Measurements from ENCODE around the gene FST. TPM values are rescaled to one million over a fixed set of nuclear protein-coding genes. Genes with fewer than 3 reads are reported as not detected.
A peak's percentile ranks its signal among the peaks of the same experiment; 100 is the strongest.

The FST gene
- total and polyA plus RNA-seq, 2 of the 13 experiments (the other 11 are each of a cell fraction or from before 2014, with no cell fraction given), result 38.6 to 136 TPM

DNA sequence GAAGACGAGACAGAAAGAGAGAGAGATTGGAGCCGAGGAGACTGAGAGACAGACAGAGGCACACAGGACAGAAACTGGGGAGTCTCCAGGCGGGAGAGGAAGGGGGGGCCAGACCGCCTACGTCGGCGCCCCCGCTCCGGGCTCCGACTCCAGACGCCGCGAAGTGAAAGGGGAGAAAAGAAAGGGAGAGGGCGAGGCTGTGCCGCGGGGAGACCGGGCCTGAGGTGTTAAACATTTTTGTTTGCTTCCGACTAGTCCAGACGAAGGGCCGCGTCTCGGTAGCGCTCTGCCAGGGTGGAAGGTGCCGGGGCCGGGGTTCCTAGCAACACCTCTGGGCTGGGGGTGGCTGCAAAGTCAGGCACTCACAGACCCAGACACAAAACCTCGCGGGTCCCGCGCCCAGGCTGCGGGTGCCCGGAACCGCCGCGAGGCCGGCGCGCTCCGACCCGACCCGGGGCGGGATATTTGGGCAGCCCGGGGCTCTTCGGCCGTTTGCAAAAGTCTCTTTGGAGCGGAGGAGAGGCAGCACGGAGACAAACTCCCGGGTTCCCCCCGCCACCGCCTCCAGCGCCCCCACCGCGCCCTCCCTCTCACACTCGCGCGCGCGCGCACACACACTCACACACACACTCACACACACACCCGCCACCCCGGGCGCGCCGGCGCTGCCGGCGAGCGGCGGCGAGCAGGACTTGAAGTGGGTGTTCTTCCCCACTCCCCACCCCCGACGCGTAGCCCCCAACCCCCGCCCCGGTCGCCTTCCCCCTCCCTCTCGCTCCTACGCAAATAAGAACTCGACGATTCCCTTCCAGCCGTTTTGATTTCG lies 626 bp upstream of the FST start (continued):
- TF ChIP-seq U2AF1 (optimal IDR thresholded peaks at IDR 0.05; ENCODE audit: low read depth, low read length) (no peak), ZBTB8A (CRISPR knock-in tag; IDR thresholded peaks at IDR 0.05; ENCODE audit: borderline replicate concordance, low read depth) (no peak), TOE1 (CRISPR knock-in tag; IDR thresholded peaks at IDR 0.05) (no peak), ARHGAP35 (CRISPR knock-in tag; IDR thresholded peaks at IDR 0.05; ENCODE audit: borderline replicate concordance) (no peak), KMT2A (CRISPR knock-in tag; IDR thresholded peaks at IDR 0.05) (0 out of 2 replicates have a peak, but pooled peaks have one; percentile 24), ELF1 (CRISPR knock-in tag; IDR thresholded peaks at IDR 0.05) (no peak), AHR (CRISPR knock-in tag; IDR thresholded peaks at IDR 0.05) (no peak), RXRA (CRISPR knock-in tag; IDR thresholded peaks at IDR 0.05) (peak; percentile 61; the same call in 1 of the 2 replicates), SRSF1 (optimal IDR thresholded peaks at IDR 0.05; ENCODE audit: low read depth, low read length) (peak; percentile 84), ZIK1 (CRISPR knock-in tag; IDR thresholded peaks at IDR 0.05; ENCODE audit: borderline replicate concordance, low read depth) (no peak), ZNF205 (CRISPR knock-in tag; IDR thresholded peaks at IDR 0.05) (no peak), NCOA2 (CRISPR knock-in tag; IDR thresholded peaks at IDR 0.05) (no peak), ZFP36 (IDR thresholded peaks at IDR 0.05; ENCODE audit: borderline replicate concordance, low read depth, low read length, partially characterized antibody) (no peak), HNRNPK (IDR thresholded peaks at IDR 0.05; ENCODE audit: low read depth, low read length, poor library complexity, severe bottlenecking) (peak; percentile 88)
- TF ChIP-seq, protein P1, sequence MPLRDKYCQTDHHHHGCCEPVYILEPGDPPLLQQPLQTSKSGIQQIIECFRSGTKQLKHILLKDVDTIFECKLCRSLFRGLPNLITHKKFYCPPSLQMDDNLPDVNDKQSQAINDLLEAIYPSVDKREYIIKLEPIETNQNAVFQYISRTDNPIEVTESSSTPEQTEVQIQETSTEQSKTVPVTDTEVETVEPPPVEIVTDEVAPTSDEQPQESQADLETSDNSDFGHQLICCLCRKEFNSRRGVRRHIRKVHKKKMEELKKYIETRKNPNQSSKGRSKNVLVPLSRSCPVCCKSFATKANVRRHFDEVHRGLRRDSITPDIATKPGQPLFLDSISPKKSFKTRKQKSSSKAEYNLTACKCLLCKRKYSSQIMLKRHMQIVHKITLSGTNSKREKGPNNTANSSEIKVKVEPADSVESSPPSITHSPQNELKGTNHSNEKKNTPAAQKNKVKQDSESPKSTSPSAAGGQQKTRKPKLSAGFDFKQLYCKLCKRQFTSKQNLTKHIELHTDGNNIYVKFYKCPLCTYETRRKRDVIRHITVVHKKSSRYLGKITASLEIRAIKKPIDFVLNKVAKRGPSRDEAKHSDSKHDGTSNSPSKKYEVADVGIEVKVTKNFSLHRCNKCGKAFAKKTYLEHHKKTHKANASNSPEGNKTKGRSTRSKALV (CRISPR knock-in tag; IDR thresholded peaks at IDR 0.05), result peak; percentile 9; the same call in 1 of the 2 replicates
- TF ChIP-seq, protein P2, sequence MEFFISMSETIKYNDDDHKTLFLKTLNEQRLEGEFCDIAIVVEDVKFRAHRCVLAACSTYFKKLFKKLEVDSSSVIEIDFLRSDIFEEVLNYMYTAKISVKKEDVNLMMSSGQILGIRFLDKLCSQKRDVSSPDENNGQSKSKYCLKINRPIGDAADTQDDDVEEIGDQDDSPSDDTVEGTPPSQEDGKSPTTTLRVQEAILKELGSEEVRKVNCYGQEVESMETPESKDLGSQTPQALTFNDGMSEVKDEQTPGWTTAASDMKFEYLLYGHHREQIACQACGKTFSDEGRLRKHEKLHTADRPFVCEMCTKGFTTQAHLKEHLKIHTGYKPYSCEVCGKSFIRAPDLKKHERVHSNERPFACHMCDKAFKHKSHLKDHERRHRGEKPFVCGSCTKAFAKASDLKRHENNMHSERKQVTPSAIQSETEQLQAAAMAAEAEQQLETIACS (CRISPR knock-in tag; IDR thresholded peaks at IDR 0.05), result peak; percentile 79
- TF ChIP-seq, protein P3, sequence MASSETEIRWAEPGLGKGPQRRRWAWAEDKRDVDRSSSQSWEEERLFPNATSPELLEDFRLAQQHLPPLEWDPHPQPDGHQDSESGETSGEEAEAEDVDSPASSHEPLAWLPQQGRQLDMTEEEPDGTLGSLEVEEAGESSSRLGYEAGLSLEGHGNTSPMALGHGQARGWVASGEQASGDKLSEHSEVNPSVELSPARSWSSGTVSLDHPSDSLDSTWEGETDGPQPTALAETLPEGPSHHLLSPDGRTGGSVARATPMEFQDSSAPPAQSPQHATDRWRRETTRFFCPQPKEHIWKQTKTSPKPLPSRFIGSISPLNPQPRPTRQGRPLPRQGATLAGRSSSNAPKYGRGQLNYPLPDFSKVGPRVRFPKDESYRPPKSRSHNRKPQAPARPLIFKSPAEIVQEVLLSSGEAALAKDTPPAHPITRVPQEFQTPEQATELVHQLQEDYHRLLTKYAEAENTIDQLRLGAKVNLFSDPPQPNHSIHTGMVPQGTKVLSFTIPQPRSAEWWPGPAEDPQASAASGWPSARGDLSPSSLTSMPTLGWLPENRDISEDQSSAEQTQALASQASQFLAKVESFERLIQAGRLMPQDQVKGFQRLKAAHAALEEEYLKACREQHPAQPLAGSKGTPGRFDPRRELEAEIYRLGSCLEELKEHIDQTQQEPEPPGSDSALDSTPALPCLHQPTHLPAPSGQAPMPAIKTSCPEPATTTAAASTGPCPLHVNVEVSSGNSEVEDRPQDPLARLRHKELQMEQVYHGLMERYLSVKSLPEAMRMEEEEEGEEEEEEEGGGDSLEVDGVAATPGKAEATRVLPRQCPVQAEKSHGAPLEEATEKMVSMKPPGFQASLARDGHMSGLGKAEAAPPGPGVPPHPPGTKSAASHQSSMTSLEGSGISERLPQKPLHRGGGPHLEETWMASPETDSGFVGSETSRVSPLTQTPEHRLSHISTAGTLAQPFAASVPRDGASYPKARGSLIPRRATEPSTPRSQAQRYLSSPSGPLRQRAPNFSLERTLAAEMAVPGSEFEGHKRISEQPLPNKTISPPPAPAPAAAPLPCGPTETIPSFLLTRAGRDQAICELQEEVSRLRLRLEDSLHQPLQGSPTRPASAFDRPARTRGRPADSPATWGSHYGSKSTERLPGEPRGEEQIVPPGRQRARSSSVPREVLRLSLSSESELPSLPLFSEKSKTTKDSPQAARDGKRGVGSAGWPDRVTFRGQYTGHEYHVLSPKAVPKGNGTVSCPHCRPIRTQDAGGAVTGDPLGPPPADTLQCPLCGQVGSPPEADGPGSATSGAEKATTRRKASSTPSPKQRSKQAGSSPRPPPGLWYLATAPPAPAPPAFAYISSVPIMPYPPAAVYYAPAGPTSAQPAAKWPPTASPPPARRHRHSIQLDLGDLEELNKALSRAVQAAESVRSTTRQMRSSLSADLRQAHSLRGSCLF (CRISPR knock-in tag; IDR thresholded peaks at IDR 0.05; ENCODE audit: borderline replicate concordance), result no peak
- TF ChIP-seq, protein P4, sequence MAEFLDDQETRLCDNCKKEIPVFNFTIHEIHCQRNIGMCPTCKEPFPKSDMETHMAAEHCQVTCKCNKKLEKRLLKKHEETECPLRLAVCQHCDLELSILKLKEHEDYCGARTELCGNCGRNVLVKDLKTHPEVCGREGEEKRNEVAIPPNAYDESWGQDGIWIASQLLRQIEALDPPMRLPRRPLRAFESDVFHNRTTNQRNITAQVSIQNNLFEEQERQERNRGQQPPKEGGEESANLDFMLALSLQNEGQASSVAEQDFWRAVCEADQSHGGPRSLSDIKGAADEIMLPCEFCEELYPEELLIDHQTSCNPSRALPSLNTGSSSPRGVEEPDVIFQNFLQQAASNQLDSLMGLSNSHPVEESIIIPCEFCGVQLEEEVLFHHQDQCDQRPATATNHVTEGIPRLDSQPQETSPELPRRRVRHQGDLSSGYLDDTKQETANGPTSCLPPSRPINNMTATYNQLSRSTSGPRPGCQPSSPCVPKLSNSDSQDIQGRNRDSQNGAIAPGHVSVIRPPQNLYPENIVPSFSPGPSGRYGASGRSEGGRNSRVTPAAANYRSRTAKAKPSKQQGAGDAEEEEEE (CRISPR knock-in tag; IDR thresholded peaks at IDR 0.05; ENCODE audit: borderline replicate concordance), result no peak

Measured in HepG2 (cell line).